Caco-2 (cell line): ENCODE results near the gene SMNDC1. TPM values are rescaled to one million over a fixed set of nuclear protein-coding genes. Genes with fewer than 3 reads are reported as not detected.

Experiments
- BruUV-seq: library from RNA; stranded (reverse); fragments of 400-500 nt; replicated peaks from 2 replicates; lab custom pipeline; 2021; lab: Mats Ljungman, UMichigan
- CTCF ChIA-PET: fragments of 300-600 bp; sonication (Branson Sonifier 250); formaldehyde crosslinking; loops from one replicate; lab custom pipeline; 2022; ENCODE audit warnings: antibody characterized with exemption; lab: Charles Lee
- POLR2A ChIA-PET: fragments of 300-600 bp; sonication (Branson Sonifier 250); formaldehyde crosslinking; loops from one replicate; lab custom pipeline; 2022; ENCODE audit warnings: antibody characterized with exemption; lab: Charles Lee
- DNase-seq, 2 experiments: peaks; one replicate each; pipeline versions ENCODE4 v3.0.0 to v3.0.0-alpha.2; 2020 to 2022
- H3K27me3 ChIP-seq: replicated peaks from 2 replicates; pipeline ENCODE4 v1.6.0; 2011; ENCODE audit warnings: low read length; ENCODE audit not compliant: control insufficient read depth, insufficient read depth
- H3K36me3 ChIP-seq: 2 replicates; pipeline ENCODE4 v1.5.1; 2011; ENCODE audit warnings: low read length; ENCODE audit not compliant: control insufficient read depth, insufficient read depth
- H3K4me1 ChIP-seq: fragments of 250-450 bp; sonication (Bioruptor Pico); 2 replicates; pipeline ENCODE4 v1.5.1; 2020; ENCODE audit warnings: mild to moderate bottlenecking
- H3K4me3 ChIP-seq: 2 replicates; pipeline ENCODE4 v1.5.1; 2011; ENCODE audit warnings: low read depth, mild to moderate bottlenecking, control low read depth, low read length
- H3K9me3 ChIP-seq: fragments of 250-450 bp; sonication (Bioruptor Pico); 2 replicates; pipeline ENCODE4 v1.5.1; 2020; ENCODE audit warnings: mild to moderate bottlenecking, moderate library complexity
- H3K27ac Mint-ChIP-seq: one replicate; pipeline ENCODE4 v1.8.0; 2022; ENCODE audit warnings: mixed read lengths; ENCODE audit not compliant: unreplicated experiment
- H3K27me3 Mint-ChIP-seq: one replicate; pipeline ENCODE4 v1.8.0; 2022; ENCODE audit warnings: mixed read lengths; ENCODE audit not compliant: insufficient read depth, unreplicated experiment
- H3K36me3 Mint-ChIP-seq: one replicate; pipeline ENCODE4 v1.8.0; 2022; ENCODE audit warnings: mild to moderate bottlenecking, mixed read lengths; ENCODE audit not compliant: insufficient read depth, unreplicated experiment
- H3K4me1 Mint-ChIP-seq: one replicate; pipeline ENCODE4 v1.8.0; 2022; ENCODE audit warnings: low read depth, mixed read lengths; ENCODE audit not compliant: unreplicated experiment
- H3K4me3 Mint-ChIP-seq: one replicate; pipeline ENCODE4 v1.8.0; 2022; ENCODE audit warnings: mild to moderate bottlenecking, moderate library complexity, mixed read lengths; ENCODE audit not compliant: unreplicated experiment
- H3K9me3 Mint-ChIP-seq: one replicate; pipeline ENCODE4 v1.8.0; 2022; ENCODE audit warnings: mixed read lengths; ENCODE audit not compliant: unreplicated experiment
- CTCF ChIP-seq, 2 experiments: fragments of 200-600 bp in 1 of 2; IDR thresholded peaks; 1 replicate in 1 of 2; 2 replicates in 1 of 2; pipeline versions ENCODE4 v1.5.1 to v1.8.0; 2011 to 2022; ENCODE audit warnings: antibody characterized with exemption in 1 of 2, control low read depth in 1 of 2, inconsistent platforms in 1 of 2, low read depth in 1 of 2, low read length in 1 of 2, mild to moderate bottlenecking in 1 of 2, moderate library complexity in 1 of 2; ENCODE audit not compliant: insufficient read depth in 1 of 2, severe bottlenecking in 1 of 2, unreplicated experiment in 1 of 2
- intact Hi-C: fragments of 100-400 bp; cut with micrococcal nuclease; formaldehyde crosslinking; loops from one replicate; pipeline ENCODE4 v1.10.0; 2022; ENCODE audit not compliant: unreplicated experiment
- total RNA-seq: library from RNA; stranded (reverse); gene quantifications from 2 replicates; pipeline ENCODE4 v1.2.3, GENCODE V29; 2022

The SMNDC1 gene
- total RNA-seq, 1 experiment from 2014 or later = 52.4 TPM

- H3K27me3 Mint-ChIP-seq = no peaks in the 10 kb centered on the region
- CTCF ChIA-PET = interaction anchor here (0.5 to 1.0 kb wide), 2 partner anchors 23 to 36 kb away, joined by 3 to 4 read pairs; no protein-coding TSS in a partner anchor
- Histone ChIP-seq H3K9me3 (no peaks in the 10 kb centered on the region), H3K36me3 (no peaks in the 10 kb centered on the region; the same call in 1 of the 2 replicates), H3K4me1 (no peaks in the 10 kb centered on the region), H3K4me3 (no peak overlapping the region), H3K27me3 (no peaks in the 10 kb centered on the region)
- H3K4me1 Mint-ChIP-seq = peaks cover 7% of the 10 kb centered on the region
- no peaks in the 10 kb centered on the region for H3K9me3 Mint-ChIP-seq
- no TSS peak for BruUV-seq
- POLR2A ChIA-PET = no interaction called here
- no peak for TF ChIP-seq CTCF (IDR thresholded peaks at IDR 0.05; ENCODE audit: insufficient read depth in 1 of 2, low read depth in 1 of 2, low read length in 1 of 2, severe bottlenecking in 1 of 2, unreplicated experiment in 1 of 2)
- intact Hi-C loops = no loop called here
- no peak overlapping the region for H3K27ac Mint-ChIP-seq
- H3K4me3 Mint-ChIP-seq = no peak overlapping the region
- no peaks in the 10 kb centered on the region for H3K36me3 Mint-ChIP-seq
- no peak for DNase-seq
Observed at GRCh38 chr10:110244550-110244949, 60.2 kb downstream of the SMNDC1 start.

GRCh38 chr10:110242511-110242910 lies 62.2 kb downstream of the SMNDC1 start:
- Histone ChIP-seq H3K4me1 (no peaks in the 10 kb centered on the region), H3K36me3 (no peaks in the 10 kb centered on the region; the same call in 1 of the 2 replicates), H3K27me3 (no peaks in the 10 kb centered on the region), H3K9me3 (no peaks in the 10 kb centered on the region), H3K4me3 (no peak overlapping the region)
- TF ChIP-seq CTCF (IDR thresholded peaks at IDR 0.05; ENCODE audit: insufficient read depth in 1 of 2, low read depth in 1 of 2, low read length in 1 of 2, severe bottlenecking in 1 of 2, unreplicated experiment in 1 of 2) = no peak
- DNase-seq = no peak
- Mint-ChIP-seq H3K4me1 (peaks cover 7% of the 10 kb centered on the region), H3K27ac (no peak overlapping the region), H3K27me3 (no peaks in the 10 kb centered on the region), H3K4me3 (no peak overlapping the region), H3K9me3 (no peaks in the 10 kb centered on the region), H3K36me3 (no peaks in the 10 kb centered on the region)
- intact Hi-C loops = no loop called here
- CTCF ChIA-PET = no interaction called here
- POLR2A ChIA-PET = no interaction called here
- no TSS peak for BruUV-seq

- Mint-ChIP-seq H3K27ac (no peak overlapping the region), H3K36me3 (no peaks in the 10 kb centered on the region), H3K27me3 (no peaks in the 10 kb centered on the region), H3K4me3 (no peak overlapping the region), H3K4me1 (peaks cover 7% of the 10 kb centered on the region), H3K9me3 (no peaks in the 10 kb centered on the region)
- intact Hi-C loops = no loop called here
- POLR2A ChIA-PET = interaction anchor here (1.0 kb wide), 1 partner anchor 31 kb away, joined by 3 read pairs; no protein-coding TSS in a partner anchor
- no peaks in the 10 kb centered on the region; the same call in 1 of the 2 replicates for H3K36me3 ChIP-seq
- no peak for DNase-seq
- no peaks in the 10 kb centered on the region for H3K4me1 ChIP-seq
- TF ChIP-seq CTCF (IDR thresholded peaks at IDR 0.05; ENCODE audit: insufficient read depth in 1 of 2, low read depth in 1 of 2, low read length in 1 of 2, severe bottlenecking in 1 of 2, unreplicated experiment in 1 of 2) = no peak
- no peaks in the 10 kb centered on the region for H3K27me3 ChIP-seq
- no TSS peak for BruUV-seq
- H3K4me3 ChIP-seq = no peak overlapping the region
- H3K9me3 ChIP-seq = no peaks in the 10 kb centered on the region
- CTCF ChIA-PET = no interaction called here
Observed at GRCh38 chr10:110241841-110242240, 62.9 kb downstream of the SMNDC1 start.
